Body of pancreas (tissue), 4 donors: ENCODE data around the gene ACAD9. TPM values are rescaled to one million over a fixed set of nuclear protein-coding genes. Genes with fewer than 3 reads are reported as not detected.

Experiments
- ATAC-seq: fragments of 150-250 bp; one replicate; pipeline ENCODE4 v1.9.1; 2016
- DNase-seq, 4 donors: peaks; one replicate each; pipeline ENCODE4 v3.0.0-alpha.2; 2019
- H3K27ac ChIP-seq, 4 donors: fragments of 200-600 bp; sonication (generic); 1 replicate in 3 of 4; 2 replicates in 1 of 4; pipeline versions ENCODE4 v1.5.1 to v1.6.1; 2016 to 2019; ENCODE audit warnings: mild to moderate bottlenecking in 1 of 4, mixed read lengths in 1 of 4, moderate library complexity in 1 of 4
- H3K27me3 ChIP-seq, 2 donors: fragments of 200-600 bp; sonication (generic); one replicate each; pipeline ENCODE4 v1.6.0; 2016; ENCODE audit warnings: mild to moderate bottlenecking in 1 of 2
- H3K36me3 ChIP-seq, 2 donors: fragments of 200-600 bp; sonication (generic); replicated peaks in 1 of 2; 2 replicates each; pipeline ENCODE4 v1.5.1; 2016; ENCODE audit warnings: low read depth in 2 of 2; ENCODE audit not compliant: insufficient read depth in 1 of 2
- H3K4me1 ChIP-seq: fragments of 200-600 bp; sonication (generic); one replicate; pipeline ENCODE4 v1.6.0; 2016
- H3K4me3 ChIP-seq, 2 donors: fragments of 200-600 bp; sonication (generic); 1 replicate in 1 of 2; 2 replicates in 1 of 2; pipeline ENCODE4 v1.5.1; 2016 to 2019
- H3K9me3 ChIP-seq, 3 donors: fragments of 200-600 bp; sonication (generic); 1 replicate in 2 of 3; 2 replicates in 1 of 3; pipeline ENCODE4 v1.5.1; 2016
- POLR2A ChIP-seq, 3 donors: fragments of 450-650 bp; IDR thresholded peaks; one replicate each; pipeline ENCODE4 v1.6.1; 2016; ENCODE audit warnings: antibody characterized with exemption in 3 of 3, mild to moderate bottlenecking in 2 of 3
- WGBS, 2 donors: methylation state at CpG; one replicate each; pipeline ENCODE4 v1.1.5; 2017; 5-methylcytosine and 5-hydroxymethylcytosine counted together
- intact Hi-C: fragments of 100-400 bp; cut with DNase I; formaldehyde crosslinking; loops from one replicate; pipeline ENCODE4 v1.15.1; 2023
- total RNA-seq, 2 donors: library from RNA; depleted of rRNA; stranded (reverse); fragments of >200 nt; gene quantifications; one replicate each; pipeline ENCODE4 v1.1.0, GENCODE V29; 2016
- TF ChIP-seq, protein P1 (sequence below), 7 experiments: fragments of 450-650 bp in 4 of 7; fragments of 200-600 bp in 3 of 7; sonication (generic) in 3 of 7; IDR thresholded peaks; one replicate each; pipeline ENCODE4 v1.5.1; 2016 to 2019; ENCODE audit warnings: antibody characterized with exemption in 7 of 7

The ACAD9 gene
- total RNA-seq, 2 donors from 2014 or later, result 22.8 to 46.5 TPM

DNA sequence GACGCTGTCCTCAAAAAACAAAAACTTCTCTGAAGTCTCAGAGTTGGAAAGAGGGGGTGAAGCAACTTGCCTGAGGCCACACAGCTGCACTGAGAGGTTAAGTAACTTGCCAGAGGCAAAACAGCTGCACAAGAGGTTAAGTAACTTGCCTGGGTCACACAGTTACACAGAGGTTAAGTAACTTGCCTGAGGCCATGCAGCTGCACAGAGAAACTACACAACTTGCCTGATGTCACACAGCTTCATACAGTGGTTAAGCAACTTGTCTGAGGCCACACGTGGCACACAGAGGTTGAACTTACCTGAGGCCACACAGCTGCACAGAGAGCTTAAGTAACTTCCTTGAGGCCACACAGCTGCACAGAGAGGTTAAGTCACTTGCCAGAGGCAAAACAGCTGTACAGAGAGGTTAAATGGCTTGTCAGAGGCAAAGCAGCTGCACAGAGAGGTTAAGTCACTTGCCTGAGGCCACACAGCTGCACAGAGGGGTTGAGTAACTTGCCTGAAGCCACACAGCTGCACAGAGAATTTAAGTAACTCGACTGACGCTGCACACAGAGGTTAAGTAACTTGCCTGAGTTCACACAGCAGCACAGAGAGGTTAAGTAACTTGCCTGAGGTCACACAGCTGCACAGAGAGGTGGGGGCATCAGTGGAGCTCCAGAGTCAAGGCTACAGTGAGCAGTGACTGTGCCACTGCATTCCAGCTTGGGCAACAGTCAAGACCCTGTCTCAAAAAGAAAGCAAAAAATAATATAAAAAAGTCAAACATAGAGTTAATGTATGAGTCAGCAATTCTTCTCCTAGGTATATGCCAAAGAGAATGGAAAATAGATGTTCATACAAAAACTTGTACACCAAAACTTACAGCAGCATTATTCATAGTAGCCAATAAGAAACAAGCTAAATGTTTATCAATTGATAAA, 12.0 kb upstream of the ACAD9 start:
- no peak overlapping the region for H3K27ac ChIP-seq
- TF ChIP-seq POLR2A (IDR thresholded peaks at IDR 0.05), result no peak
- TF ChIP-seq, protein P1, sequence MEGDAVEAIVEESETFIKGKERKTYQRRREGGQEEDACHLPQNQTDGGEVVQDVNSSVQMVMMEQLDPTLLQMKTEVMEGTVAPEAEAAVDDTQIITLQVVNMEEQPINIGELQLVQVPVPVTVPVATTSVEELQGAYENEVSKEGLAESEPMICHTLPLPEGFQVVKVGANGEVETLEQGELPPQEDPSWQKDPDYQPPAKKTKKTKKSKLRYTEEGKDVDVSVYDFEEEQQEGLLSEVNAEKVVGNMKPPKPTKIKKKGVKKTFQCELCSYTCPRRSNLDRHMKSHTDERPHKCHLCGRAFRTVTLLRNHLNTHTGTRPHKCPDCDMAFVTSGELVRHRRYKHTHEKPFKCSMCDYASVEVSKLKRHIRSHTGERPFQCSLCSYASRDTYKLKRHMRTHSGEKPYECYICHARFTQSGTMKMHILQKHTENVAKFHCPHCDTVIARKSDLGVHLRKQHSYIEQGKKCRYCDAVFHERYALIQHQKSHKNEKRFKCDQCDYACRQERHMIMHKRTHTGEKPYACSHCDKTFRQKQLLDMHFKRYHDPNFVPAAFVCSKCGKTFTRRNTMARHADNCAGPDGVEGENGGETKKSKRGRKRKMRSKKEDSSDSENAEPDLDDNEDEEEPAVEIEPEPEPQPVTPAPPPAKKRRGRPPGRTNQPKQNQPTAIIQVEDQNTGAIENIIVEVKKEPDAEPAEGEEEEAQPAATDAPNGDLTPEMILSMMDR (IDR thresholded peaks at IDR 0.05), result no peak
- H3K27me3 ChIP-seq, result no peaks in the 10 kb centered on the region
- 69 to 76% methylated on average over 4 of the region's 4 CpGs for WGBS, 2 donors
- H3K9me3 ChIP-seq, result no peaks in the 10 kb centered on the region
- no peak for DNase-seq
- ATAC-seq, result no peak
- H3K4me1 ChIP-seq, result no peaks in the 10 kb centered on the region
- H3K36me3 ChIP-seq, result no peaks in the 10 kb centered on the region
- intact Hi-C loops, result no loop called here
- H3K4me3 ChIP-seq, result no peak overlapping the region

DNA sequence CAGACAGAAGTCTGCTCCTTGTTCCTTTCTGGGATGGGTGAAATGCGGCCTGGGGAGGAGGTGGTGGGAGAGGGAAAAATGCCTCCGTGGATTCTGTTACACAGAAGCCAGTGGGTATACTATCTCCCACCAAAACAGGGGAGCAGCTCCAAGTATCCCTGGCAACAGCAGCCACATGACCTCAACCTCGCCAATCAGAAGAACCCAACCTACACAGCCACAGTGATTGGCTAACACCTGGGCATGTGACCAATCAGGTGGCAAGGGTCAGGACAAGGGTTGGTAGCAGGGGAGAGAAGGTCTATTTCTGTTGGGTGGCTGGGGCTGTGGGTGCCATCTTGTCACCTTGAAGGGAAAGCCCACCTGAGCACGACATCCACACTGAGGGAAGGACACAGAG, 9.1 kb upstream of the ACAD9 start:
- H3K4me3 ChIP-seq, result no peak overlapping the region
- no peaks in the 10 kb centered on the region for H3K36me3 ChIP-seq
- no peak for ATAC-seq
- no peak for DNase-seq
- intact Hi-C loops, result no loop called here
- TF ChIP-seq, protein P1 (IDR thresholded peaks at IDR 0.05), result no peak
- TF ChIP-seq POLR2A (IDR thresholded peaks at IDR 0.05), result no peak
- no peaks in the 10 kb centered on the region for H3K9me3 ChIP-seq
- WGBS, 2 donors, result 86% methylated on average over 4 of the region's 4 CpGs
- H3K27me3 ChIP-seq, result no peaks in the 10 kb centered on the region
- H3K27ac ChIP-seq, result no peak overlapping the region
- no peaks in the 10 kb centered on the region for H3K4me1 ChIP-seq

DNA sequence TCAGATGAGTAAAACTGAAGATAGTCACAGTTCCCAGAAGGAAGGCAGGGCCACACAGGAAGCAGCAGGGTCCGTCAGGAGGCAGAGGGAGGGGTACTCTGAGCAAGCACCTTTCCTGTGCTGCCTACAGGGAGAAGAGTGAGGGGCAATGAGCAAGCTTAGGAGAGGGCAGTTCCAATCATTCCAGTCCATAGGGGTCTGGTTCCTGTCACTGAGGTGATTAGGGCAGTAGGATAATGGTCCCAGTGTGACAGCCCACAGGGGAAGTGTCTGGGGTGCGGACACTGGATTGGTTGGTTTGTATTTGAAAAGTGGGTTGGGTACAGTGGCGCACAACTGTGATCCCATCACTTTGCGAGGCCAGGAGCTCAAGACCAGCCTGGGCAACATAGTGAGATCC, 7.1 kb upstream of the ACAD9 start:
- Histone ChIP-seq H3K27me3 (no peaks in the 10 kb centered on the region), H3K36me3 (no peaks in the 10 kb centered on the region), H3K9me3 (no peaks in the 10 kb centered on the region), H3K27ac (no peak overlapping the region), H3K4me3 (no peak overlapping the region), H3K4me1 (no peaks in the 10 kb centered on the region)
- ATAC-seq (no peak), DNase-seq (no peak)
- intact Hi-C loops, result no loop called here
- TF ChIP-seq, protein P1 (IDR thresholded peaks at IDR 0.05), result no peak
- no peak for TF ChIP-seq POLR2A (IDR thresholded peaks at IDR 0.05)
- 80 to 92% methylated on average over 4 of the region's 4 CpGs for whole genome bisulfite sequencing, 2 donors

DNA sequence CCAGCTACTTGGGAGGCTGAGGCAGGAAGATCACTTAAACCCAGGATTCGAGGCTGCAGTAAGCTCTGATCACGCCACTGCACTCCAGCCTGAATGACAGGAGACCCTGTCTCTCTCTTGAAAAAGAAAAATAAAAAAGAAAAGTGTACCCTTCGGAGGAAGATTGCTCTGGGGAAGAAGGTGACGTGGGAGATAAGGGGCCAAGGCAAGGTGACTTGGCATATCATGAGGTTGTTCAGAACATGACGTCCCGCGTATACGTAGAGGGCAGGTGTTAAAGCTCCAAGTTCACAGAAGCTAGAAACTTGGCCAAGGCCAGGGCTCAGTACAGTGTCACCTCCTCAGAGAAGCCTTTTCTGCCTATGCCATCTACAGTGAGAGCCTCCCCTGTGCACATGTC, 6.7 kb upstream of the ACAD9 start:
- Histone ChIP-seq H3K27me3 (no peaks in the 10 kb centered on the region), H3K36me3 (no peaks in the 10 kb centered on the region), H3K27ac (no peak overlapping the region), H3K4me3 (no peak overlapping the region), H3K9me3 (no peaks in the 10 kb centered on the region), H3K4me1 (no peaks in the 10 kb centered on the region)
- intact Hi-C loops, result no loop called here
- WGBS, 2 donors, result 82 to 83% methylated on average over 8 of the region's 8 CpGs
- ATAC-seq (no peak), DNase-seq (no peak)
- TF ChIP-seq POLR2A (IDR thresholded peaks at IDR 0.05), result no peak
- TF ChIP-seq, protein P1 (IDR thresholded peaks at IDR 0.05), result no peak
